ENCODE measurements around the gene LRCOL1. TPM values are rescaled to one million over a fixed set of nuclear protein-coding genes. Genes with fewer than 3 reads are reported as not detected.

LRCOL1 gene
- total RNA-seq, 2 experiments from 2014 or later = not detected

- peaks cover 16% of the 10 kb centered on the region for H3K4me1 Mint-ChIP-seq (ENCODE audit: low read depth)
- Histone ChIP-seq H3K9me3 (ENCODE audit: control insufficient read depth in 1 of 2, insufficient read depth in 1 of 2, low read length in 2 of 2) (peaks cover 0 to 21% of the 10 kb centered on the region in 2 experiments), H3K4me3 (ENCODE audit: low read length) (no peak overlapping the region), H3K4me1 (ENCODE audit: insufficient read depth, low read length) (peaks cover 20% of the 10 kb centered on the region), H3K27me3 (ENCODE audit: control insufficient read depth in 1 of 2, insufficient read depth in 2 of 2, low read length in 2 of 2) (peaks cover 4 to 8% of the 10 kb centered on the region in 2 experiments), H3K27ac (ENCODE audit: low read depth in 1 of 2, low read length in 2 of 2) (no peak overlapping the region), H3K36me3 (ENCODE audit: insufficient read depth, low read length) (peaks cover 5% of the 10 kb centered on the region)
- no peak for TF ChIP-seq CTCF (IDR thresholded peaks at IDR 0.05)
- ChIA-PET CTCF (interaction anchor here (1.2 kb wide), 1 partner anchor 141 kb away, joined by 5 read pairs; no protein-coding TSS in a partner anchor), POLR2A (no interaction called here)
- H3K4me3 Mint-ChIP-seq = no peak overlapping the region
- ATAC-seq (ENCODE audit: poor library complexity) = no peak
- H3K27ac Mint-ChIP-seq = no peak overlapping the region
- DNase-seq = no peak
- no peaks in the 10 kb centered on the region for H3K9me3 Mint-ChIP-seq
- intact Hi-C loops (cut with DNase I, micrococcal nuclease) = loop anchor here in 1 of 2 experiments (10.0 kb wide), 1 partner anchor 141 kb away; no protein-coding TSS in a partner anchor
- H3K36me3 Mint-ChIP-seq (ENCODE audit: low read depth) = peaks cover 13% of the 10 kb centered on the region
- peaks cover 14% of the 10 kb centered on the region for H3K27me3 Mint-ChIP-seq
Observed at GRCh38 chr12:132555686-132556085, 54.7 kb downstream of the LRCOL1 start.

GRCh38 chr12:132554845-132555630, 55.3 kb downstream of the LRCOL1 start:
- H3K9me3 ChIP-seq (ENCODE audit: control insufficient read depth in 1 of 2, insufficient read depth in 1 of 2, low read length in 2 of 2) = peaks cover 0 to 21% of the 10 kb centered on the region in 2 experiments
- intact Hi-C loops (cut with DNase I, micrococcal nuclease) = loop anchor here in 1 of 2 experiments (10.0 kb wide), 1 partner anchor 140 kb away; no protein-coding TSS in a partner anchor
- peaks cover 13% of the 10 kb centered on the region for H3K36me3 Mint-ChIP-seq (ENCODE audit: low read depth)
- H3K9me3 Mint-ChIP-seq = no peaks in the 10 kb centered on the region
- ChIA-PET CTCF (interaction anchor here (0.5 to 1.2 kb wide), 5 partner anchors 9 to 140 kb away, joined by 3 to 5 read pairs (median 3); no protein-coding TSS in a partner anchor), POLR2A (no interaction called here)
- H3K4me1 ChIP-seq (ENCODE audit: insufficient read depth, low read length) = peaks cover 17% of the 10 kb centered on the region
- no peak for ATAC-seq (ENCODE audit: poor library complexity)
- peaks cover 4 to 8% of the 10 kb centered on the region in 2 experiments for H3K27me3 ChIP-seq (ENCODE audit: control insufficient read depth in 1 of 2, insufficient read depth in 2 of 2, low read length in 2 of 2)
- H3K4me1 Mint-ChIP-seq (ENCODE audit: low read depth) = peaks cover 16% of the 10 kb centered on the region
- peaks cover 7% of the 10 kb centered on the region for H3K36me3 ChIP-seq (ENCODE audit: insufficient read depth, low read length)
- no peak overlapping the region for H3K27ac ChIP-seq (ENCODE audit: low read depth in 1 of 2, low read length in 2 of 2)
- H3K4me3 Mint-ChIP-seq = peak overlapping the region; percentile 7
- peaks cover 14% of the 10 kb centered on the region for H3K27me3 Mint-ChIP-seq
- no peak overlapping the region for H3K27ac Mint-ChIP-seq
- H3K4me3 ChIP-seq (ENCODE audit: low read length) = no peak overlapping the region
- no peak for TF ChIP-seq CTCF (IDR thresholded peaks at IDR 0.05)
- peak in 5 of 14 experiments; percentile 26 to 63 (median 37) for DNase-seq

Small RNA genes within 50 kb of the gene (microRNA-seq; reads per million reads assigned to microRNA genes)
- not detected for gene MIR6763 (ENCODE audit: borderline microRNAs expressed, borderline replicate concordance)

Other genes starting within 250 kb of the LRCOL1 start
- 10 to 100 TPM; 75.8 to 80.7 TPM for gene FBRSL1, start 120.4 kb downstream of the LRCOL1 start, total RNA-seq
- gene P2RX2, start 8.2 kb upstream of the LRCOL1 start, total RNA-seq = not detected
- gene POLE, start 76.8 kb upstream of the LRCOL1 start, total RNA-seq = 10 to 100 TPM; 41.8 to 46.1 TPM
- 1 to 10 TPM; 2.1 to 2.6 TPM for gene PXMP2, start 77.0 kb upstream of the LRCOL1 start, total RNA-seq
- gene PGAM5, start 100.3 kb upstream of the LRCOL1 start, total RNA-seq = 10 to 100 TPM; 12.8 to 15.1 TPM
- gene ANKLE2, start 151.2 kb upstream of the LRCOL1 start, total RNA-seq = 10 to 100 TPM; 61.7 to 65.7 TPM
- 10 to 100 TPM; 31.5 to 34.0 TPM for gene GOLGA3, start 218.3 kb upstream of the LRCOL1 start, total RNA-seq